ENCODE measurements around the gene PCSK2.

PCSK2 gene

DNA sequence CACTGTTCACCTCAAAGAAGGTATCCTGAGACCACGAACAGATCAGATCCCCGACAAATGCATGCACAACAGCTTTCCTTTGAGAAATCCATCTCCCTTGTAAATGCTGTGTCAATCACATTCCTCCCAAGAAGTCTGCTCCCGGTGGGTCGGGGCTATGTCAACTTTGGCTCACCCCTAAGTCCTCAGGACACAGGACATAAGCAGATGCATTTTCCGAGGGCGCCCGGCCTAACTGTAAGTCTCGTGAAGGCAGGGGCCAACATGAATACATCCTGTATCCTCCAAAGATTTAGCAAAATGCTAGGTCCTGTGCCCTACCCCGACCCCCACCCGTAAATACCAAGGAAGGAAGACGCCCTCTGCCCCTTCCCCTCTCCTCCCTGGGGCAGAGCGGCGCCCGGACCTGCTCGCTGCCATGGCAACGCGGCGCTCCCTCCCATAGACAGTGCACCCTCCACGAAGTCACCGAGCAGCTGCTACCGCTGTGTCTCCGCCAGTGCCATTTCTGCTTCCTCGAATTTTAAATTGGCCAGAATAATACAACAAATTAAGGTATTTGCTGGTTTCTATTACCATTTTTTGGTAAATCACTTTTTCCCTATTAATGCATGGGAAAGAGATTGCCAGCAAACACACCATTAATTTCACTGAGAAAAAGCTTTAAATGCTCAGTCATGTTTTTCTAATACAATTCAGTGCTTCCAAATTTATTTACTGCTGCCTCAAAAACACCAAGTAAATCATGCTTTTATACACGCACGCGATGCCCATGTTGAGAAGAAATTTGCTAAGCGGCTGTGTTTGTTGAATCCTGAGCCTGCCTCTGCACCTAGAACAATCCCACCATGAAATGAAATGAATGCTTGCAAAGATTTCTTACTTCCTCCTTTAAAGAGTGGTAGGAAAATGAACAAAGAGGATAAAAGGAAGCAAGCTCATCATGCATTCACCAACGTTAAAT lies 100.6 kb downstream of the PCSK2 start:
- no CpG with 5 or more reads among the region's 28 CpGs for WGBS (ENCODE audit: insufficient coverage, insufficient read length)
- H3K9me3 ChIP-seq (ENCODE audit: control insufficient read depth, insufficient read depth, low read length) = no peaks in the 10 kb centered on the region
- no peaks in the 10 kb centered on the region for H3K4me1 ChIP-seq (ENCODE audit: control insufficient read depth, insufficient read depth, low read length)
- no peak overlapping the region for H3K4me3 ChIP-seq (ENCODE audit: low read length)
- DNase-seq (ENCODE audit: low read depth, low spot score) = no peak
- no peaks in the 10 kb centered on the region for H3K36me3 ChIP-seq (ENCODE audit: control insufficient read depth, insufficient read depth, low read length)
- no peaks in the 10 kb centered on the region for H3K27me3 ChIP-seq (ENCODE audit: control insufficient read depth, insufficient read depth, low read length)
- H3K27ac ChIP-seq (ENCODE audit: low read length) = no peak overlapping the region

DNA sequence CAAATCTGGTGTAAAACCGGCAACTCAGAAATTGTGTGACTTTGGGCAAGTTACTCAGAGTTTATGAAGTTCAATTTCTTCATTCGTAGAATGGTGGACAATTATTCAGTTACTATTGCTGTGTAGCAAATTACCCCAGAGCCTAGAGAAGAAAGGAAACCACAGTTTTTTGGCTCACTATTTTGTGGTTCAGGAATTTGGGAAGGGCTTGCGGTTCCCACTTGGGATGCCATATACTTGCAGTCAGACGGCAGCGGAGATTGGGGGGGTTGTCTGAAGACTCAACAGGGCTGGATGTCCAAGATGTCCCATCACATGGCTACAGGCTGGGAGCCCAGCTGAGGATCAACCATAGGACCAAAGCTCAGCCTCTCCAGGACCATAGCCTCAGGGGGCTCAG lies 108.1 kb downstream of the PCSK2 start:
- H3K9me3 ChIP-seq (ENCODE audit: control insufficient read depth, insufficient read depth, low read length) = no peaks in the 10 kb centered on the region
- H3K4me1 ChIP-seq (ENCODE audit: control insufficient read depth, insufficient read depth, low read length) = no peaks in the 10 kb centered on the region
- WGBS (ENCODE audit: insufficient coverage, insufficient read length) = no CpG with 5 or more reads among the region's 5 CpGs
- no peaks in the 10 kb centered on the region for H3K36me3 ChIP-seq (ENCODE audit: control insufficient read depth, insufficient read depth, low read length)
- H3K4me3 ChIP-seq (ENCODE audit: low read length) = no peak overlapping the region
- no peak for DNase-seq (ENCODE audit: low read depth, low spot score)
- H3K27ac ChIP-seq (ENCODE audit: low read length) = no peak overlapping the region
- H3K27me3 ChIP-seq (ENCODE audit: control insufficient read depth, insufficient read depth, low read length) = no peaks in the 10 kb centered on the region

DNA sequence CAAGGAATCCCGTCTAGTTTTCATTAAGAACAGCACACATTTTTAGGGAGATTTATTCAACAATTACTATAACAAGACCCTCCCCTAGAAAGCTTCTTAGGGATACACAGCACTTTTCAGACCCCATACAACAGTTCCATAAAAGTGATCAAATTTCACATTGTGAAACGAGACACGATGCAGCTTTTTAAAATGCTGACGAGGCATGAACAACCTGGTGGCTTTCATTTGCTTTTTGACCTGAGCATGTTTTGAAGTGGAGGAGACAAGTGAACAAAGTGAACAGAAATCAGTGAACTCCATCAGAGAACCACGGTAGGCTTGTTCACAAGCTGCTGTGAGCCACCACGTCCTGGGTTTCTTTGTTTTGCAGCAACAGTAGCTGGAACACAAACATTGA lies 112.2 kb downstream of the PCSK2 start:
- Histone ChIP-seq H3K4me1 (ENCODE audit: control insufficient read depth, insufficient read depth, low read length) (no peaks in the 10 kb centered on the region), H3K27ac (ENCODE audit: low read length) (no peak overlapping the region), H3K9me3 (ENCODE audit: control insufficient read depth, insufficient read depth, low read length) (no peaks in the 10 kb centered on the region), H3K36me3 (ENCODE audit: control insufficient read depth, insufficient read depth, low read length) (no peaks in the 10 kb centered on the region), H3K4me3 (ENCODE audit: low read length) (no peak overlapping the region), H3K27me3 (ENCODE audit: control insufficient read depth, insufficient read depth, low read length) (no peaks in the 10 kb centered on the region)
- no peak for DNase-seq (ENCODE audit: low read depth, low spot score)
- WGBS (ENCODE audit: insufficient coverage, insufficient read length) = no CpG with 5 or more reads among the region's 6 CpGs

DNA sequence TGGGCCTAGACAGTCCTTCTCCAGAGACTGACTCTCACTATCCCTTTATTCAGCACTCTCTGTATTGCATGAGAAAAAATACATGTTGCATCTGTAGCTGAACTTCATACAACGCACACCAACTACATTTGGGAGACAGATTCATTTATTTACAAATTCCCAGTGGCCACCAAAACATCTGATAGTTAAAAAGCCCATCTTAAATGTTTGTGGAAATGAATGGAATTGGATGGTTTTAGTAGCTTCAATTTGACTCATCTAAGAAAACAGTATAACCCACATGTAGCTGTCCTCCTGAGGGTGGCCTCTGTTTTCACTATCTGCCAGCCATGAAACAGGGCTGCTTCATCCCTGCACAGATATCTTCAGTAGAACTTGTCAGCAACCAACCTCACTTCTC lies 116.3 kb downstream of the PCSK2 start:
- no peak overlapping the region for H3K27ac ChIP-seq (ENCODE audit: low read length)
- no CpG with 5 or more reads among the region's 1 CpG for WGBS (ENCODE audit: insufficient coverage, insufficient read length)
- DNase-seq (ENCODE audit: low read depth, low spot score) = no peak
- H3K4me3 ChIP-seq (ENCODE audit: low read length) = no peak overlapping the region
- no peaks in the 10 kb centered on the region for H3K36me3 ChIP-seq (ENCODE audit: control insufficient read depth, insufficient read depth, low read length)
- no peaks in the 10 kb centered on the region for H3K9me3 ChIP-seq (ENCODE audit: control insufficient read depth, insufficient read depth, low read length)
- H3K4me1 ChIP-seq (ENCODE audit: control insufficient read depth, insufficient read depth, low read length) = no peaks in the 10 kb centered on the region; the same call in 1 of the 2 replicates
- H3K27me3 ChIP-seq (ENCODE audit: control insufficient read depth, insufficient read depth, low read length) = no peaks in the 10 kb centered on the region

DNA sequence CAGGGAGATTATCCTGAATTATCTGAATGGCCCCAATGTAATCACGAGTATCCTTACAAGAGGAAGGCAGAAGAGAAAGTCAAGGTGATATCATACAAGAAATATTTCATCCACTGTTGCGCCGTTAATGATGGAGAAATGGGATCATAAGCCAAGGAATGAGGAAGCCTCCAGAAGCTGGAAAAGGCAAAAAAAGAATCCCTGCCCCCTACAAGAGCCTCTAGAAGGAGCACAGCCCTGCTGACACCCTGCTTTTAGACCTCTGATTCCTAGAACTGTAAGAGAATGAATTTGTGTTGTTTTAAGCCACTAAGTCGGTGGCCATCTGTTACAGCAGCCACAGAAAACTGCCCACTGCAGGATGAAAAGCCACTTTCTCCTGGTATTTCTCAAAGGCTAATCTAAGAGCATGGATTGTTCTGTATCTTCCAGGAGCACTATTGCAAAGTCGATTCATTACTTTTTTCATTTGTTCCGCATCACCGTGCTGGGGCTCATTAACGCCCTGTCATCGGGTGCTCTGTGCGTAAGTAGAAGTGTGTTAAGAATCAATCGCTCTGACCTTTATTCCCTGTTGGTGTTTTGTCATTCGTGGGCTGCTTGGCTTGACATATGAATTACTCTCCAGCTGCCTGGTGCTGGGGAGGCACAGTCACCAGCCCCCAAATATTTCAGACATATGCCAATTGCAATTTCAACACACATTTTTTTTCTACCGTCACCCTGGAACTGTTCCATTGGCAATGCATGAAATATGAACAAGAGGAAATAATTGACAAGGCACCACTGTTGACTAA lies 117.0 kb downstream of the PCSK2 start:
- DNase-seq (ENCODE audit: low read depth, low spot score) = no peak
- no peak overlapping the region for H3K4me3 ChIP-seq (ENCODE audit: low read length)
- no CpG with 5 or more reads among the region's 13 CpGs for WGBS (ENCODE audit: insufficient coverage, insufficient read length)

DNA sequence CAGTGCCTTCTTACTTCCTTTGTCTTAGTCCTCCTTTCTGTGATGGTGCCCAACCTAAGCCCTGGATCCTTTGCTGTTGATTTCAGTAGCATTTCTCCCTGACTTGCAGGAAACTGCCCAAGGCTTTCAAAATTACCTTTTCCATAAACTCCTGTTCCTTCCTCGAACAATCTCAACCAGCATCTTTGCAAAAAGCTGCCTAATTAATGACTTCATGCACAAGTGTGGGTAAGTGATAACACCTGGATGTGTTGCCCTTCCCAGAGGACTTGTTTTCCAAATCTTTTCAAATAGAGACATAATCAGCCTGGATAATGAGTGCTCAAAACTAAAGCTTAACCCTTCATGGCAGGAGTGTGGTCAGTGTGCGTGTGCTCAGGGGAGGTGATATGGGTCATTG lies 118.0 kb downstream of the PCSK2 start:
- Histone ChIP-seq H3K4me3 (ENCODE audit: low read length) (no peak overlapping the region), H3K9me3 (ENCODE audit: control insufficient read depth, insufficient read depth, low read length) (no peaks in the 10 kb centered on the region), H3K27ac (ENCODE audit: low read length) (no peak overlapping the region), H3K4me1 (ENCODE audit: control insufficient read depth, insufficient read depth, low read length) (no peaks in the 10 kb centered on the region; the same call in 1 of the 2 replicates), H3K27me3 (ENCODE audit: control insufficient read depth, insufficient read depth, low read length) (no peaks in the 10 kb centered on the region), H3K36me3 (ENCODE audit: control insufficient read depth, insufficient read depth, low read length) (no peaks in the 10 kb centered on the region)
- WGBS (ENCODE audit: insufficient coverage, insufficient read length) = no CpG with 5 or more reads among the region's 2 CpGs
- no peak for DNase-seq (ENCODE audit: low read depth, low spot score)

More for the DNA sequence above, 117.0 kb downstream of the PCSK2 start:
- Histone ChIP-seq H3K27me3 (ENCODE audit: control insufficient read depth, insufficient read depth, low read length) (no peaks in the 10 kb centered on the region), H3K27ac (ENCODE audit: low read length) (no peak overlapping the region), H3K4me1 (ENCODE audit: control insufficient read depth, insufficient read depth, low read length) (no peaks in the 10 kb centered on the region; the same call in 1 of the 2 replicates), H3K9me3 (ENCODE audit: control insufficient read depth, insufficient read depth, low read length) (no peaks in the 10 kb centered on the region), H3K36me3 (ENCODE audit: control insufficient read depth, insufficient read depth, low read length) (no peaks in the 10 kb centered on the region)

DNA sequence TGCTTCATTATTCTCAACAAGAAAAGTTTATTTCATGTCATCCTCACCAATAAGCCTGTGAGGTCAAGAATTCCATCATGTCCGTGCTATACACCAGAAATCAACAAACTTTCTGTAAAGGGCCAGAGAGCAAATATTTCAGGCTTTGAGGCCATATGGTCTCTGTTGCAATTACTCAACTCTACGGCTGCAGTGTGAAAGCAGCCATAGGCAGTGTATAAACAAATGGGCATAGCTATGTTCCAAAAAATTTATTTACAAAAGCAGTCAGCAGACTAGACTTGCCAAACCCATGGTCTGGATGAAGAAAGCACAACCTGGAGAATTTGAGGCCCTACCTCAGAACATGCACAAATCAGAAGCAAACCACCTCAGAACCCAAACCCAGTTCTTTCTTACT lies 118.5 kb downstream of the PCSK2 start:
- Histone ChIP-seq H3K27ac (ENCODE audit: low read length) (no peak overlapping the region), H3K4me1 (ENCODE audit: control insufficient read depth, insufficient read depth, low read length) (no peaks in the 10 kb centered on the region; the same call in 1 of the 2 replicates), H3K9me3 (ENCODE audit: control insufficient read depth, insufficient read depth, low read length) (no peaks in the 10 kb centered on the region), H3K36me3 (ENCODE audit: control insufficient read depth, insufficient read depth, low read length) (no peaks in the 10 kb centered on the region), H3K27me3 (ENCODE audit: control insufficient read depth, insufficient read depth, low read length) (no peaks in the 10 kb centered on the region), H3K4me3 (ENCODE audit: low read length) (no peak overlapping the region)
- no CpG with 5 or more reads among the region's 2 CpGs for WGBS (ENCODE audit: insufficient coverage, insufficient read length)
- DNase-seq (ENCODE audit: low read depth, low spot score) = no peak

DNA sequence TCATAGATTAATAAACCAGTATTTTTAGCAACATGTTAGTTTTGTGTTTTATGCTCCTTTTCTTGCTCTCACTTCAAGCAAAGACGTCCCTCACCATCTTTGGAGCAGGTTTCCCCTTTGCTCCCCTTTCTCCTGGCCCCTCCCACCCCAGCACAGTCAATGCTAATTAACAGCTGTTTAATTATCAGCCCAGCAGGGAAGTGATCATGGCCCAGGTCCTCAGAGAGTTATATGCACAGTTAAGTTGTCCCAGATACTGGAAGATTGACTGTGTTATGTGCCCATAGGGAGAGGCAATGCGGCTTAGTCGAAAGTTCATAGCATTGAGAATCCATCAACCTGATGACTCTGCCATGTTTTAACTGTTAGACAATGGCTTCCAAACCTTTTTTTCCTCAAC lies 123.5 kb downstream of the PCSK2 start:
- Histone ChIP-seq H3K27me3 (ENCODE audit: control insufficient read depth, insufficient read depth, low read length) (no peaks in the 10 kb centered on the region), H3K4me1 (ENCODE audit: control insufficient read depth, insufficient read depth, low read length) (no peaks in the 10 kb centered on the region), H3K9me3 (ENCODE audit: control insufficient read depth, insufficient read depth, low read length) (no peaks in the 10 kb centered on the region), H3K4me3 (ENCODE audit: low read length) (no peak overlapping the region), H3K27ac (ENCODE audit: low read length) (no peak overlapping the region), H3K36me3 (ENCODE audit: control insufficient read depth, insufficient read depth, low read length) (no peaks in the 10 kb centered on the region)
- WGBS (ENCODE audit: insufficient coverage, insufficient read length) = no CpG with 5 or more reads among the region's 3 CpGs
- DNase-seq (ENCODE audit: low read depth, low spot score) = no peak

DNA sequence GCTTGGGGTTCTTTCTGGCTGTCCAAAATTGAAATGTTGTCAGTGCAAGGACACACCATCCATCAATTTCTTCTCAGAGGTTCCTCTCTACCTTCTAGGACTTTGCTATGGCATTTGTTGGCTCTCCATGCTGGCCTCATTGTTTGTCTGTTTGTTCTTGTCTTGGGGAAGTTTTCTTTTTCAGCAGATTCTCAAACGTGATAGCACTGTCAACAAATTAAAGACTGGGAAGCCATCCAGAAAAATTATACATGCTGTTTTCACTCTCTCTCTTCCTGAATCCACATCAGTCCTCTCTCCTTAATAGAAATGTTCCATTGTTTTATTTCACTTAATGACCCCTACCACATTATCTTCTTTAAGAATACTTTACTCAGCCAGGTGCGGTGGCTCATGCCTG lies 130.4 kb downstream of the PCSK2 start:
- no peak overlapping the region for H3K27ac ChIP-seq (ENCODE audit: low read length)
- no peaks in the 10 kb centered on the region for H3K27me3 ChIP-seq (ENCODE audit: control insufficient read depth, insufficient read depth, low read length)
- H3K4me1 ChIP-seq (ENCODE audit: control insufficient read depth, insufficient read depth, low read length) = no peaks in the 10 kb centered on the region
- no peaks in the 10 kb centered on the region for H3K36me3 ChIP-seq (ENCODE audit: control insufficient read depth, insufficient read depth, low read length)
- WGBS (ENCODE audit: insufficient coverage, insufficient read length) = no CpG with 5 or more reads among the region's 2 CpGs
- no peak overlapping the region for H3K4me3 ChIP-seq (ENCODE audit: low read length)
- no peaks in the 10 kb centered on the region for H3K9me3 ChIP-seq (ENCODE audit: control insufficient read depth, insufficient read depth, low read length)
- no peak for DNase-seq (ENCODE audit: low read depth, low spot score)

DNA sequence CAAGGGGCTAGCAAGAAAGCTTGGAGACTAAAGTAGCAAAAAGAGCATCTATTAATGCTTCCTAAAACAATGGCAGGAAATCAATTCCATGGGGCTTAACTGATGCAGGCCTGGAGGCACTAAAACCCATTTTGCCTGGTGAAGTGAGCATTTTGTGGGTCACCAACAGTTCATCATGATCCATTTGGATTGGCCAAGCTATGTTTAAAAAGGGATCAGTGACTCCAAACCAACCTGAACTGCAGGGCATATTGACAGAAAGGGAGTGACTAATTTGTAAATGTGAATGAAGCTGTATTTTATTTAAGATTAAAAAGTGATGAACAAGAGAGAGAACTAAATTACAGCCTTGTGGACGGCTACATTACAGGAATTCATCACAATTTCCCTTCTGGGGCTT lies 132.0 kb downstream of the PCSK2 start:
- Histone ChIP-seq H3K9me3 (ENCODE audit: control insufficient read depth, insufficient read depth, low read length) (no peaks in the 10 kb centered on the region), H3K27me3 (ENCODE audit: control insufficient read depth, insufficient read depth, low read length) (no peaks in the 10 kb centered on the region), H3K36me3 (ENCODE audit: control insufficient read depth, insufficient read depth, low read length) (0 out of 2 replicates have a peak, but pooled peaks cover 2% of the 10 kb centered on the region), H3K4me1 (ENCODE audit: control insufficient read depth, insufficient read depth, low read length) (no peaks in the 10 kb centered on the region), H3K4me3 (ENCODE audit: low read length) (no peak overlapping the region), H3K27ac (ENCODE audit: low read length) (no peak overlapping the region)
- no CpG with 5 or more reads among the region's 1 CpG for WGBS (ENCODE audit: insufficient coverage, insufficient read length)
- DNase-seq (ENCODE audit: low read depth, low spot score) = no peak
